ENCODE data around the gene AOPEP.

Gene AOPEP

DNA sequence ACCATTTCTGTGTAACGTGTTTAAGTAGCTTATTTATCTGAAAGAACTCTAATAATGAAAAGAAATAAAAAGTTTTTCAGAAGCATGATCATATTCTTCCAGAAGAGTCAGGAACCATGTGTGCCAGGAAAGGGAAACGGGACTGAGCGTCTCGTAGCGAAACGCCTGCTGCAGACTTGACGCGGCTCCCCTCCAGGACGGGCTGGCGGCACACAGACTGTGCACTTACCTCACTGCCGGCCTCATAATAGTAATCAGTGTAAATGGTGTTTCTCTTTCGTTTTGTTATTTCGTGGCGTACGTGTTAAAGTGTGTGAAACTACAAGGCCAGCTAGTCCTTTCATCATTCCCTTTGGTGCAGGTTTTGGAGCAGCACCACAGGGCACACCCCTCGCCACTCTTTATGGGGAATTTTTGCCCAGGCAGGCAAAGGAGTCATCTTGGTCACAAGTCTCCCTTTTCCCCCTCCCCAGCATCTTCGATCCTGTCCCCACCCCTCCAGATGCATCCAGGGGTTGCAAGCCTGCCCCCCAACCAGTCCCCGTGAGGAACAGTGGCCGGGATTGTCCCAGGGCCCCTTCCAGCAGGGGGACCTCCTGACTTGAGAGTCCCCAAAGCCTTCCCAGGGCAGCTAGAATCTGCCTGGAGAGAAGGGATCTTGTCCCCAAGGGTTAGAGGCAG lies 357.9 kb downstream of the AOPEP start:
- DNase-seq (ENCODE audit: low read depth): no peak

DNA sequence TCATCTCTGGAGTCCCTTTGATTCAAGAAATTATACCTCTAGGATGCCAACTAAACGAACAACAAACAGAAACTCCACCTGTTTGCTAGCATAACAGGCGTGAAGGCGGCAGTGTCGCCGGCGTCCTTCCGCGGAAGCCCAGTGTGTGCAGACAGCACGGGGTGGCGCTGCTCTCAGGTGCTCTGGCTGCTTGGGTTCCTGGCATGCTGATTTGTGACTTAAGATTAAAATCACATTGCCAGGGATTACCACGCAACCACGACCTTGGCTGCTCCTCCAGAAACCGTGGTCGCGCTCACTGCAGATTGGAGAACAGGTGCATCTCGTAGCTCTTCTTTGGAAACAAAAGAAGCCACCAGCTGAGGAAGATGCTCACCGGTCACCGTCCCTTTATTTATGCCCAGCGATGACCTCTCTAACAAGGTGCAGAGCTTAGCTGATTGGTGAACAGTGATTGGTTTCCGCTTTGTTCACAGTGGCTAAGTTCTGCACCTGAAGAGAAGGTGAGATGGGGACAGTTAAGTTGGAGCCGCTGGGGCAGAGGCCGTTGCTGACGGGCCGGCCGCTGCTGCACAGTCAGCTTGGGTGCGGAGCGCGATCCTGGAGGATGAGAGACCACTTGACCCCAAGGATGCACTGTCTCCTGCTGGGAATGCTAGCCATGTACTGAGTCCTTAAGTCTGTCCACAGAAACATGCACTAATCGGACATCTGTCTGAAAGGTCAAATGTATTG lies 358.7 kb downstream of the AOPEP start:
- no peak for DNase-seq (ENCODE audit: low read depth)

DNA sequence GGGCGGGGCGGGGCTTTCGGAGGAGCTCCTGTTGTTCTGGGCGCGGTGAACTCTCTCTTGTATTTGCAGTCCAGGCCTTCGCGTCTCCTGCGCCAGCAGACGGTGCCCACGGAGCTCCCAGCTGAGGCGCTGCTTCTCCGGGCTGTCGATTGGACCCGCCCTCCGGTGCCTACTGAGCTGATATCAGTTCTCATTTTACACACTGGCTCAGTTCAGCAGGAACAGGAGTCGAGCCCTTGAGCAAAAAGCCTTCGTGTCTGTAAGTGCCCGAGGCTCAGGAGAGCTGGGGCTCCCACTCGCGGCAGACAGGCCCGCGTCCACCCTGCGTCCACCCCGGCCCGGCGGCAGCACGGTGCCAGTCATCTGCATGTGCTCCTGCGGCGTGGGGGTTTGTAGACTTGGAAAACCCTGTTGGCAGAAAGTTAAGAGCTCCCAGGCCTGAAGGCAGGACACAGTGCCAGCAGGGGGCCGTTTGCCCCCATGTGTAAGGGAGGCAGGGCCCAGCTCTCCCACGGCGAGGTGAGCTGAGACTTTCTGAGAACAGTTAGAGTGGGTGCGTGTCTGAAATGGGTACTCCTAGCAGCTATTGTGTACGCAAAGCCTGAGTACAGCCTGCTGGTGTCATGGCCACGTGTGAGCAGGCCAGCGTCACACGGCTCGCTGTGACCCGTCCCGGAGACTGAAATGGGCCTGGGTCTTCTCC lies 359.5 kb downstream of the AOPEP start:
- DNase-seq (ENCODE audit: low read depth): no peak

DNA sequence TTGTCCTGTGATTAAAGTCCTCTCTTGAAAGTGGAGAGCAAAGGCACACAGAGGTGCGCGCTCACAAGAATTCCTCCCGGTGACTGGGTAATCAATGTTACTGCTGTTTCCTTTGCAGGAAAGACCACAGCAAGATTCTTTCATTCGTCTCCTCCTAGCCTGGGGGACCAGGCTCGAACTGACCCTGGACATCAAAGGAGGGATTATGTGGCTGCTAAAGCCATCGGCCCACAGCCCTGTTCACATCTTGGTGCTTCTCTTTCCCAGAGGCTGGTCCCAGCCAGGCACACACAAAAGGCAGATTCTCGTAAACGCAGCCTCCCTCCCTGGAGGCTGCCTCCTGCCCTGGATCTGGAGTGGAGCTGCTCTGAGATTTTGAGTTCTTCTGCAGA lies 360.1 kb downstream of the AOPEP start:
- DNase-seq (ENCODE audit: low read depth): no peak

DNA sequence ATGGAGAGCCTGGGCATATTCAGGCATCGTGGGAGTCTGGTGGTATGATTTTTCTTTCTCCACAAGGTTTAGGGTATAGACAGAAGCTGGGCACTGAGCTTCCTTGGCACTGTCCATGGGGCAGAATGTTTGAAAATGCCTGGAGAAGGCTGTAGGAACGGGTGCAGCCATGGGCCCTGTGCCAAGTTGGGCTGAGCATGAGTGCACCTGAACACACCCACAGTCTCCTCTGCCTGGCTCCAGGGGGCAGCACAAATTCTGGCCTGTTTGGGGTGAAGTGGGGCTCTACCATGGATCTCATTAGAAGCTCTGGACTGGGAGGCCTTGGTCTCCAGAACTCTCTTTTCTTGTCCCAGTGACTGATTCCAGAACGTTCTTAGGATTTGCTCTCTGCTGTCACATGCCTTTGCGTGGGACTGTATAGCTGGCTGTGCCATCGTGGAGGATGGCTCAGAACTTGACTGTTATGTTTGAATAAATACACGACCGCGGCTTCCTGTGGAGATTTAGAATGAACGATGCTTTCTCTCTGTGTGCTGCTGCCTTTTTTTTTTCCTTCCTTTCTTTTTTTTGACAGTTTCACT lies 361.3 kb downstream of the AOPEP start:
- no peak for DNase-seq (ENCODE audit: low read depth)

DNA sequence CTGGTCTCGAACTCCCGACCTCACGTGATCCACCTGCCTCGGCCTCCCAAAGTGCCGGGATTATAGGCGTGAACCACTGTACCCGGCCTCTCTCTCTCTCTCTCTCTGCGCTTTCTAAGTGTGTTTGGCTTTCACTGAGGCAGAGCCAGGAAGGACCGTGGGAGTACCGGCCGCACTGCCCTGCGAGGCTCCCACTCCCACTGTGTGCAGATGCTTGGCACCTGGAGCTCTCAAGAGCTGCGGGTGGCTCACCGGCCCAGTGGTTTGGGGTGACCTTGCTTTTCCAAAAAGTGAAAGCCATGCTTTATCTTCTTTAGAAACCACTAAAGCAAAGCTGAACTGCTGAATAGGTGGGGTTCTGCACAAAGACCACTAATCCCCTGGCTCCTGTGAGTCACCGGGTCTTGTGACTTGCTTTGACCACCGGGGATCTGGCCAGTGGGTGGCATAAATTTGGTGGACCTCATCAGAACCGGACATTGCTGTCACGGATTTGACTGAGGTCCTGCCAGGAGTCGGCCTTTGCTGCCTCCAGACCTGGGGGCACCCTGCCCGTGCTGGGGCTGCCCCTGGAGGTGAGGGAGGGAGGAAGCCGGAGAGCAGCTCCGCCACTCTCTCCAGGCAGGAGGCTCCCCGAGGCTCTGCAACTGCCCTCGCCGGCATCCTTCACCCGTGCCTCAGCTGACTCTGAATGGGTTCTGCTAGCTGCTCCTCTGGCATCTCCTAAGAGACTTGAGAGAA lies 362.1 kb downstream of the AOPEP start:
- no peak for DNase-seq (ENCODE audit: low read depth)

DNA sequence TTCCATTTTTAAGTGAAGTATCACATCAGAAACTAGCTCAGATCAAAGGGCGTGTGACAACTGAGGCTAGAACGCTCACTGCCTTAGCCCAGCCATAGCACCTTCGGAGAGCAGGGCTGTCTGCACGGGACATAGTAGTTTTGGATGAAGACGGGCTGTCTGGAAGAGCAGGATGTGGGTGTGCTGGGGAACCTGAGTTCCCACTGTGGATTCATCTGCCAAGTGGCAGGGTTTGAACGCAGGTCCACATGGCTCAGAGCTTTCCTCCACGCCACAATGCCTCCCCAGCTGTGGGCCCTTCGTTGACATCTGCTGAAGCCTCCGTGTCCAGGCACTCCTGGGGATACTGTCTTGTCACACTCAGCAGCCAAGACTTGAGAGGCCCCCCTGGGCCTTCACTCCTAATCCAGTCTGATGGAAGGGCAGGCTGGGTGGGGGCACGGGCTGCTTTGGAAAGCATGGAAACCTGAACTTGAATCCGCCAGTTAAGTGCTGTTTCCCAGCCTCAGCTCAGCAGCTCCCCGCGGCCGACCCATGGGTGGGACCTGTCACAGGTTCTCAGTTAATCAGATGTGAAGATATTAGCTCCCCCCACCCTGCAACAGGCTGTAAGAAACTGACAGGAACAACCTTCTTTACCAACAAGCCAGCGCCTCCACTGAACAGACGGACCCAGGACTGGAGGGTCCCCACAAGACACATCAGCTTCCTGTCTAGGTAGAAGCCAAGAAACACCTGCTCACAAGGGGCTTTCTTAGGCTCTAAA lies 362.9 kb downstream of the AOPEP start:
- DNase-seq (ENCODE audit: low read depth): no peak

DNA sequence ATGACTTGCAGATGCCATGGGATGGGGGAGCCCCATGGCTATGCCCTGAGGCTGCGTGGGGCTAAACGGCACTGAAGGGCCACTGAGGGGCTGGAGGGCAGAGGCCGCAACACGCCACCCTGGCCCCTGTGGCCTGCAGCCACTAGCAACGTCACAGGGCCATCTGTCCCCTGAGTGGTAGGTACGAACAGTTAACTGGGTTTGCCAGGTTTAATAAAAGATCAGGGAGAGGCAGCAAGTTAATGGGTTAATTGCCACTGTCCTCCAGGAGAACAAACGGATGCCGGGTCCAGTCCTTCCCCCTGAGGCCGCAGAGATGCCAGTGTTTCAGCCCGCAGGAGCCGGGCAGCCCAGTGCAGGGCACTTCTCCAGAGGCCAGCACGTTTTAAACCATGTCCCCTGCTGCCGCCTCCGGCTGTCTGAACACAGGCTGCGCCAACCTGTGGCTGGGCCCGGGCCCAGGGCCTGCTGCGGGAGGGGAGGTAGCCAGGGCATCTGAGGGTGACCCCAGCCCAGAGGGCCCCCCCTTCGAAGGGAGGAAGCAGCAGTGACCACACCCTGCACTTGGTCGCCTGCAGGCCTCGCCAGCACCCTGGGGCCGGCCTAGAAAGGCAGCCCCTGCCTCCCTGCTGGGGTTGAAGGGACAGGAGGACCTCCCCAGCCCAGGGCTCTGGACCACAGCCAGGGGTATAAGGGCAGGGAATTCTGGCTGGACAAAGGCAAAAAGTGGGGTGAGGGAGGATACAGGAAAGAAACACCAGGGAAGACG lies 363.7 kb downstream of the AOPEP start:
- DNase-seq (ENCODE audit: low read depth): no peak

DNA sequence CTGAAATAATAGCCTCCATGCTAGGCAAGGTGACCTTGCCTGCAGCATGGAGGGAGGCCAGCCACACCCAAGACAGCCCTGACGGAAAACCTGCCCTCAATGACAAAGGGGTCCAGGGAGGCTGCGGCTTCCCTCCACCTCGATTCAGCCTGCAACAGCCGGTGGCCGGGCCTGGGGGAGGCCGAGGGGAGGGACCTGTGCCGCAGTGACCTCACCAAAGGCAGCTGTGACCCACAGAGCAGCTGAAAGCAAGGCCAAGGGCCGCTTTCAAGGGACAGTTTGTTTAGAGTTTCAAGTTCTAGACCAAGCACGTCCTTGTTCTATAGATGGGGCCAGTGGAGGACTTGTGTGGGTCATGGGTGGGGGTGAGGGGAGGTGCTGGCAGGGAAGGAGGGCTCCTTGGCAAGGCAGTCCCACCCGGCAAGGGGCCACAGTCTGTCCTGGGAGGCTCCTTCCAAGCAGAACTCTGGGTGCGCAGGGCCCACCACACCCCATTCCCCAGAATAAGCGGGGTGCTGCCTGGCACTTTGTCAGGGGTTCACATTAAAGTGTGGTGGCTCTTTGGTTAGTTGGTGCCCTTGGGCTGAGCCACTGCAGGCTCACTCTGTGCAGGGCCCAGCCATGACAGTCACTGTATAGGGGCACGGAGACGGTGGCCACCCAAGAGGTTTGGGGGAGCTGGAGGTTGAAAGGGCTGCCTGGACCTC lies 364.5 kb downstream of the AOPEP start:
- no peak for DNase-seq (ENCODE audit: low read depth)

DNA sequence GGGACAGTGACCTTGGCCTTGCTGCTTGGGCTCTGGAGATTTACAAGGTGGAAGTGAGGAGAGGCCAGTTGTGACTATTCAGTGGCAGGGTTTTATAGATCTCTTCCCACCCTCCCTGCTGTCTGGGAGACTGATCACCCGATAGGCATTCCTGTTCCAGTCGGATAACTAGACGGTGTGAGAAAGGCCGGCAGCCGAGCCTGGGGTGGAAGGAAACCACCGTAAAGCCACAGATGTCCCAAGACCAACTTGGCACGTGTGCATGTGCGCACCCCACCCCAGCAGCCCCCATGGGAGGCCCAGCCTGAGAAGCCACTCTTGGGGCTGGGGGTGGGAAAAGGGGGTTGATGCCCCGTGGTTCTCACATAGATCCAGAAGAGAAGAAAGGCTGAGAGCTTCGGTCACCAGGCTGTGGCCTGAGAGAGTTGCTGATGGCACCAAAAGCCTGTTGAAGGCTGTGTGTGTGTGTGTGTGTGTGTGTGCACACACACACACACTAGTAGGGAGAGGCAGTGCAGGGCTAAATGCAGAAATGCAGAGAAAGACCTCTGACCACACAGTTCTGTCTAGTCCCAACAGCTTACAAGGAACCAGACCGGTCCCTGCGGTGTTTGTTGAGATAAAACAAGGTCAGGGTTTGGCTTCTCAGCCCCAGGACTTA lies 365.2 kb downstream of the AOPEP start:
- no peak for DNase-seq (ENCODE audit: low read depth)

DNA sequence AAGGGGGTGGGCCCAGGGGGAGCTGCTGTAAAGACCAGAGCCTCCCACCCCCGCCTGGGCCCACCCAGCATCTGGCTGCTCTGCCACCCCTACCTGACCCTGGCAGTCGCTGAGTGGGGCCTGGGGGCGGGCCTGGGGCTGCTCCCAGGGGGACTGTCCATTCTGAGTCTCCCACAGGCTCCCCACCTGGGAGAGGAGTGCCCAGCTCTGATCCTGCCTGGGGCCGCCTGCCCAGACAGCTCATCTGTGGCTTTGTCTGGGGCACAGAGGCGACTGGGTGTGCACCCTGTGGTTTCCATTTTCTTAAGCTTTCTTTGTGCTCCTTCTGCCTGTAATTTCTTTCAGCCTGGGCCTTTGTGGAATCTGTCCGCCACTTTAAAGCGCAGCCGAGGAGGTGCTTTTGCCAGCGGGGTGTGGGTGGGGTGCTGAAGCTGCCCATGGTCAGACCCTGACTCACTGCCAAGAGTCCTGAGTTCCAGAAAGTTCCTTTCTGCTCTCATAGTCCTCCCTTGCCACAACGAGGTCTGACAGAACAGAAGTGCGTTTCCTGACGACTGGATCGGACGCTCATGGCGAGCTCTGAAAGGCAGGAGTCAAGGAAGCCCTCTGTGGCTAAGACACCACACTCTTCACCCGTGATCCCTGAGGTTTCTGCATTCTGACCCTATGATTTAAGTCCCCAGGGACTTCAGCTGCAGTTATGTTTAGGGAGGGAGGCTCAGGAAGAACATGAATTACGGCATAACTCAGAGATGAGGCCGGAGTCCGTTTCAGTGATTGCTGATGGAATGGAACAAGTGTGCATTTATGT lies 366.0 kb downstream of the AOPEP start:
- peak; percentile 41 for DNase-seq (ENCODE audit: low read depth)

DNA sequence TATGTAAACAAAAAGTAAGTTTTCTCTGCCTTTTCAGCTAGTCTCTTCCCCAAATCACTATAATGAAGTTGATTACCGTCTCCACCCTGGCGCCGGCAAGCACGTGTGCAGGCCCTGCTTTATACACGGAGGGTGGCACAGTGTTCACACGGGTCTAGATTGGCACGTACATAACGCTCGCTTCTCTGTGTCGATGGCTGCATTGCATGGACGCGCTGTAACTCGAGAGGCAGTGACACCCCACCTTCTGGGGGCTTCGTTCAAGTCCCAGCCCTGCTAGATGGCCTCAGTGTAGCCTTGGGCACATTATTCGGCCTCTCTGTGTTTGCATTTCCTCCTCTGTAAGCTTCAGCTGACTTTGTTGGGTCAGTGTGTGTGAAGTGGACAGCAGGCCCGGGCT lies 367.1 kb downstream of the AOPEP start:
- DNase-seq (ENCODE audit: low read depth): no peak

DNA sequence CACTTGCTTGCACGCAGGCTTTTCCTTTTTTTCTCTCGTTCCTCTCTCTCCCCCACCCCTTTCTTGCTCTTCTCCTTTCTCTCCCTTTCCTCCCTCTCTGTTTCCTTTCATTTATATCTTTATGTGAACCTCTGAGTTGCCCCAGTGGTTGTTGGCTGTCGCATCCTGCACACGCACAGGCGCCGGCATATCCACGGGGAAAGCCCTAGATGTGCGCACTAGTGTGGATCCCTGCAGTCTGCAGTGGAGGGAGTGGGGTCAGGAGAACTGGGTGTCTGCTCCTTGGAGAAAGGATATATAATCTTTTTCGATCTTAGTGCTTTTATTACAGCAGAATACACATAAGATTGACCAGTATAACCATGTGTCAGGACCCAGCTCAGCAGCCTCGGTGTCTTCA lies 367.5 kb downstream of the AOPEP start:
- no peak for DNase-seq (ENCODE audit: low read depth)

DNA sequence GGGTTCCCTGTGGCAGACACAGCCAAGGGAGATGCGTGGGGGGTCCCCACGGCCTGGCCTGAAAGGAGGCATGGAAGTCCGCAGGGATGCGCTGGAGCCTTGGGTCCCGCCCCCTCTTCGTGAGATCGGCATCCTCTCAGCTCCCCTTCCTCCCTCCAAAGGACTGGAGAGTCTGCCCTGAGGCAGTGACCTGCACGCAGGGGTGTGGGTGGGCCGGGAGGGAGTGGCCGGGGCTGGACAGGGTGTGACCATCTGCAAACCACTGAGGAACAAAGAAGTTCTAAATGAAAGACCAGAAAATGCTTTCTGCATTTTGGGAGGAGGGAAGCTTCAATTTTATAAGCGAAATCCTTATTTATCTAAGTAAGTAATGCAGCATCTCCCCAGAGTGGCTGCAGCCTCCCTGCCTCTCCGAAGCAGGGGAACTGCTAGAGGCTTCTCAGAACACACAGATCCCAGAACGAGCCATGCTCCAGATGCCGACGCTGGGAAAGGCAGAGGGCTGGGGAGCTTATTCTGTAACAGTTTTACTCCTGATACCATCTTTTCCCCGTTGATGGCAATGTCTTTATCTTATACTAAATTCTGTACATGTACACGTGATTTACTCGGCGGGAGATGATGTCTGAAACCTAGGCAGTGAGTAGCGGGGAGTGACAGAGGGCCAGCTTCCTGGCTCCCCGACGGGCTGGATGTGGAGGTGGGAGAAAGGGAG lies 369.3 kb downstream of the AOPEP start:
- DNase-seq (ENCODE audit: low read depth): no peak

DNA sequence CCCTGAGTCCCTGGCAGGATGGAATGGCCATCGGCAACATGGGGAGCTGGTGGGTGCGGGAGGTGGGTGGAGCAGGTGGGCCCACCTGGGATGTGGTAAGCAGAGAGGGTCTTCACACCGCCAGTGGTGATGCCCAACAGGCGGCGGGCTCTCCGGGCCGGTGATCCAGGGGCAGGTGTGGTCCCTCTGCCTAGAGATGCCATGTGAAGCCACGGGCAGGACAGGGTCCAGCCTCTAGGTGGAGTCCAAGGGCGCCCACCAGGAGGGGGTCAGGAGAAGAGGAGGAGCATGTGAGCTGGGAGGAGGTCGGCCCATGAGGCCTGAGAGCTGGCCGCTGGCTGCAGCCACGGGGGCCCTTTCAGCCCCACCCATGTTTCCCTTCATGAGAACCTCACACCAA lies 369.9 kb downstream of the AOPEP start:
- DNase-seq (ENCODE audit: low read depth): no peak

DNA sequence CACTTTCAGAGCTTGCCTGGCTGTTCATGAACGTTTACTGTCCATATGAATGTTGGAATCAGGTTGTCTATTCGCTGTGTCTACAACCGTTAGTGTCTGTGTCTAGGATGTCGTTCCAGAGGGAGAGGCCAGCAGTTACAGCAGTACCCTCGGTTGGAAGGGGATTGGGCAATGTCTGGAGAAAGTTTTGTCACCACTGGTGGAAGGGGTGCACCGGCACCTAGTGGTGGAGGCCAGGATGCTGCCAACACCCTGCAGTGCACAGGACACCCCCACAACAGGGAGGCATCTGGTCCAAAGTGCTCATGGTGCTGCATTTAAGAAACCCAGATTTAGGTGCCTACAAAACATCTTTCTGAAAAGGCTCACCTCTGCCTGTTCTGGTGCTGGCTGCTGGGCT lies 370.3 kb downstream of the AOPEP start:
- DNase-seq (ENCODE audit: low read depth): no peak

DNA sequence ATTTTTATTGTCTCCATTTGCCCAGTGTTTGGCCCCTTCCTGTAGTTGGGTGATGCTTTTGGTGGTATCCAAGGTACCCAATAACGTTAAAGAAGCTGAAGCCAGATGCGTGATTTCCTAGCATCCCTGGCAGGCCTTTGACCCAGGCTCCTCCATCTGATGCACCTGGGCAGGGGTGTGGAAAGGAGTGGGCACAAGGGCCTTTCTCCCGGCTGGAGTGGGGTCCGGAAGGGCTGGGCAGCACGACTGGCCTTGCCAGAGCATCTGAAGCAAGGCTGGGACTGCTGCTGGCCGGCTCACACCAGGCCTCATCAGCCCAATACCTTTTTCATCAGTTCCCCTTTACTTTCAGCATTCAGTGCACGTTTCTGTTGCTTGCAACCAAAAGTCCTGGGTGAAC lies 370.8 kb downstream of the AOPEP start:
- no peak for DNase-seq (ENCODE audit: low read depth)

DNA sequence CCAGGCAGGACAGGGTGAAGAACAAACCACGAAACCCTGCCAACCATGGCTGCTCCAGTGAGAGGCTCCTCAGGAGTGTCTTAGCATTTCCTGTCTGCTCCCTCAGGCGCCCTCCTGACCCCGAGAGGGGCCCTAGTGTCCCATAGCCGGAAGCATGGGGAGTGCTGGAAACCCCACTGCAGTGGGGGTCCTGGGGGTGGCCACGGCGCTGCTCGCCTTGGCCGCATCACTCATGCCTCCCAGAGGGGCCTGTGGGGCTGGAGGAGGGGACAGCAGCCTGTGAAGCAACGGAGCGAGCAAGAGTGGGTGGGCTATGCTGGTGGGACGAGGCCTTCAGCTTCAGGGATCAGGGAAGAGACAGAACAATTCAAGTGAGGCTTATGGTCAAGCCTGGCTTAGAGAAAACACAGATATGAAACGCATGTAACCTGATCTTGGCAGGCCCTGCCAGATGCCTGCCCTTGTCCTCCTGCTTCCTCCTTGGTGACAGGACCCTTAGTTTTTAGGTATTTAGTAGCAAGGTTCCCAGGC lies 372.0 kb downstream of the AOPEP start:
- DNase-seq (ENCODE audit: low read depth): no peak

All from fibroblast of the conjunctiva (primary cell).